RWPE1 (cell line): ENCODE results near the gene CNTN4.

ENCODE experiments used
- CTCF ChIA-PET: fragments of 350-600 bp; sonication (Branson Sonifier 250); formaldehyde crosslinking; extraction: SDS; loops from one replicate; lab custom pipeline; 2021; lab: Yijun Ruan, JAX
- POLR2A ChIA-PET: fragments of 400-600 bp; formaldehyde crosslinking; extraction: SDS; loops from one replicate; lab custom pipeline; 2020; ENCODE audit warnings: antibody characterized with exemption; ENCODE audit not compliant: low non-redundant PET; lab: Yijun Ruan, JAX
- DNase-seq: peaks from one replicate; pipeline ENCODE4 v3.0.0; 2012; ENCODE audit warnings: low spot score
- H3K27ac ChIP-seq: fragments of 450-650 bp; 2 replicates; pipeline ENCODE4 v1.5.1; 2017
- CTCF ChIP-seq: fragments of 450-650 bp; conservative IDR thresholded peaks from 2 replicates; pipeline ENCODE4 v1.5.1; 2017; ENCODE audit warnings: low read depth, mild to moderate bottlenecking

CNTN4 gene

GRCh38 chr3:2495746-2496145, 397.1 kb downstream of the CNTN4 start:
- POLR2A ChIA-PET, result no interaction called here
- no peak overlapping the region for H3K27ac ChIP-seq
- no peak for DNase-seq
- CTCF ChIA-PET, result interaction anchor here (0.6 kb wide), 1 partner anchor 113 kb away, joined by 3 read pairs; no protein-coding TSS in a partner anchor
- no peak for TF ChIP-seq CTCF

GRCh38 chr3:2504912-2505311, 406.2 kb downstream of the CNTN4 start:
- no peak overlapping the region for H3K27ac ChIP-seq
- DNase-seq, result no peak
- CTCF ChIA-PET, result no interaction called here
- no peak for TF ChIP-seq CTCF
- POLR2A ChIA-PET, result no interaction called here

- TF ChIP-seq CTCF, result no peak
- DNase-seq, result no peak
- CTCF ChIA-PET, result no interaction called here
Observed at GRCh38 chr3:2506776-2507175, 408.1 kb downstream of the CNTN4 start.

GRCh38 chr3:2510591-2511145, 412.0 kb downstream of the CNTN4 start:
- ChIA-PET CTCF (no interaction called here), POLR2A (no interaction called here)
- DNase-seq, result no peak
- no peak overlapping the region for H3K27ac ChIP-seq
- no peak for TF ChIP-seq CTCF

More at GRCh38 chr3:2506776-2507175, 408.1 kb downstream of the CNTN4 start:
- POLR2A ChIA-PET, result no interaction called here
- no peak overlapping the region for H3K27ac ChIP-seq

- TF ChIP-seq CTCF, result no peak
- ChIA-PET CTCF (no interaction called here), POLR2A (no interaction called here)
Observed at GRCh38 chr3:2511356-2511755, 412.7 kb downstream of the CNTN4 start.

GRCh38 chr3:2512881-2513280, 414.2 kb downstream of the CNTN4 start:
- no peak for TF ChIP-seq CTCF
- no peak for DNase-seq
- ChIA-PET POLR2A (no interaction called here), CTCF (no interaction called here)
- H3K27ac ChIP-seq, result no peak overlapping the region

More at GRCh38 chr3:2511356-2511755, 412.7 kb downstream of the CNTN4 start:
- H3K27ac ChIP-seq, result no peak overlapping the region
- DNase-seq, result no peak
